ENCODE results near the gene UCP3.

The UCP3 gene

DNA sequence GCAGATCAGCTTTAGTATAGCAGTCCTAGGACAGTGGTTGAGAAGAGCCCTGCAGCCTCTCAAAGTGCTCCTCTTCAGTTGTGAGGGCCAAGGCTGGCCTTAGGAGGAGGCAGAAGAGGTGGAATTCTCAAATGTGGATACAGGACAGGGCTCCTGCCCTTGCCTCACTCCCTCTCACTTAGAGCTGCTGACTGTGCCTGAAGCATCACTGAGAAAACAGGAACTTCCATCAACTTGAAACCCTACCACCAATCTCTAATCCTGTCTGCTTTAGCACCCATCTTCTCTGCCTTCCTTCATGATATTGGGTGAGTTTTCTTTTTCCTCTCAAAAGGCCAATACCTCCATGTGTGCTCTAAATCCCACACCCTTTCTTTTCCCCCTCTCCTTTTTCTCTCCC, 14.4 kb upstream of the UCP3 start:
- Mint-ChIP-seq H3K27me3 (no peaks in the 10 kb centered on the region), H3K9me3 (ENCODE audit: low read depth) (no peaks in the 10 kb centered on the region), H3K36me3 (peaks cover 19% of the 10 kb centered on the region), H3K27ac (no peak overlapping the region), H3K4me1 (ENCODE audit: low read depth) (peaks cover 17% of the 10 kb centered on the region), H3K4me3 (no peak overlapping the region)

DNA sequence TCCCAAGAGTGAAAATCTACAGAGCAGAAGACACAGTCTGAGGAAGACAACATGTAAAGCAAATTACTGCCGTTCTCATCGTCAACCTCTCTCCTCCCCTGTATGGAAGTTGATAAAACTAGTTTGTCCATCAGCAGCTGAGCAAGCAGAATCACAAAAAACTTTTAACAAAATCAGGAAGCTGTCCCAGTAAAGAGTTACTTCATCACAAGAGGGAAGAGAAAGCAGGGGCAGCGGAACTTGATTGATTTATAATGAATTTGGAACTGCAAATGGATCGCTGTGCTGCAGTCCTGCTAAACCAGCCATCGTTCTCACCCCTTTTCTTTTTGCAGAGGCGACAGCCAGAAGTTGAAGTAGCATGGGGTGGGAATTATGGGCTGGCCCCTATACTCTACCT, 13.7 kb upstream of the UCP3 start:
- Mint-ChIP-seq H3K27ac (no peak overlapping the region), H3K4me3 (no peak overlapping the region), H3K4me1 (ENCODE audit: low read depth) (peaks cover 23% of the 10 kb centered on the region), H3K27me3 (no peaks in the 10 kb centered on the region), H3K36me3 (peaks cover 19% of the 10 kb centered on the region), H3K9me3 (ENCODE audit: low read depth) (no peaks in the 10 kb centered on the region)

DNA sequence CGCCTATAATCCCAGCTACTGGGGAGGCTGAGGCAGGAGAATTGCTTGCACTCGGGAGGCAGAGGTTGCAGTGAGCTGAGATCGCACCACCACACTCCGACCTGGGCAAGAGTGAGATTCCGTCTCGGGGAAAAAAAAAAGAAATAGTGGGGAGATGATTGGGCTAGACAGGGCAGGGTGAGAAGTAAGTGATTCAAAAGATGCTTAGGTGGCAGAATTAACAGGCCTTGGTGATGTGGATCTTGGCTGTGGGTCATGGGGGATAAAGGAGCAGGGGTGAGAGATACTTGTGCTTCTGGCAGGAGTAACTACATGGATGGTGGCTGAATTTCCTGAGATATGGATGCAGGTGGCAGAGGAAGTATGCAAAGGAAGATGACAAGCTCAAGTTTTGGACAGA, 13.1 kb upstream of the UCP3 start:
- peaks cover 25% of the 10 kb centered on the region for H3K4me1 Mint-ChIP-seq (ENCODE audit: low read depth)
- H3K9me3 Mint-ChIP-seq (ENCODE audit: low read depth), result no peaks in the 10 kb centered on the region
- H3K27me3 Mint-ChIP-seq, result no peaks in the 10 kb centered on the region
- H3K4me3 Mint-ChIP-seq, result no peak overlapping the region
- no peak overlapping the region for H3K27ac Mint-ChIP-seq
- peaks cover 22% of the 10 kb centered on the region for H3K36me3 Mint-ChIP-seq

DNA sequence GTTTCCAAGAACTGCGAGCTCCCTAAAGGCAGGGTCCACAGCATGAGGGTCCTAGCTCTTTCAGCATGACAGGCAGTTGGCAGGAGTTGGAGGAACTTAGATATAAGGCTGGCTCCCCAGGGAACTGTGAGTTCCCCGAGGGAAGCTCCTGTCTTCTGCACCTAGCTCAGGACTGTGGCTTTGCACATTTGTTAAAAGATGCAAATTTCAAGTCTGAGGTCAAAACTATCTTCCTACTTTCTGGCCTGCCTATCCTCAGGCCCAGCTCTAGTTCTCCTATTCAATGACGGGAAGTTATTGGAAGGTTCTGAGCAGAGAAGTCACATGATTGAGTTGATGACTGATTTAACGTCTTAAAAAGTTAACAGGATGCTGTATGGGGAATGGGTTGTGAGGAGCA, 11.7 kb upstream of the UCP3 start:
- no peak overlapping the region for H3K4me3 Mint-ChIP-seq
- H3K27me3 Mint-ChIP-seq, result no peaks in the 10 kb centered on the region
- H3K36me3 Mint-ChIP-seq, result peaks cover 26% of the 10 kb centered on the region
- peaks cover 38% of the 10 kb centered on the region for H3K4me1 Mint-ChIP-seq (ENCODE audit: low read depth)
- no peak overlapping the region for H3K27ac Mint-ChIP-seq
- no peaks in the 10 kb centered on the region for H3K9me3 Mint-ChIP-seq (ENCODE audit: low read depth)

DNA sequence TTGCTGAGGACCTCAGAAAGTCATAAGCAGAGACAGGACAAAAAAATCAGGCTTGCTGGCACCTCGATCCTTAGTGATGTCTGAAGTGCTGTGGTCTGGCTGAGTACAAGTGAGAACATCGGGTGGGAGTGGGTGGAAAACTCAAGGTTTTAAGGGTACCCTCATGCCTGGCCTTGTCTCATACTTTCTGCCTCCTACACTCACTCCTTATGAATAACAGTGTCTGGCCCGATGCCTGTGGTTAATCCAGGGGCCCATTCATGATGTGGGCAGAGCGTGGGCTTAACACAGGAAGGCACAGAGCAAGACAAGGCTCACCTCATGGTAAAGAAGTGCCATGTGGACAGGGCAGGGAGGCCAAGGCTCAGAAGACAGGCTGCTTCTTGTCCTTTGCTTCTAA, 11.0 kb upstream of the UCP3 start:
- Mint-ChIP-seq H3K27ac (no peak overlapping the region), H3K9me3 (ENCODE audit: low read depth) (no peaks in the 10 kb centered on the region), H3K4me1 (ENCODE audit: low read depth) (peaks cover 43% of the 10 kb centered on the region), H3K27me3 (no peaks in the 10 kb centered on the region), H3K4me3 (no peak overlapping the region), H3K36me3 (peaks cover 27% of the 10 kb centered on the region)

DNA sequence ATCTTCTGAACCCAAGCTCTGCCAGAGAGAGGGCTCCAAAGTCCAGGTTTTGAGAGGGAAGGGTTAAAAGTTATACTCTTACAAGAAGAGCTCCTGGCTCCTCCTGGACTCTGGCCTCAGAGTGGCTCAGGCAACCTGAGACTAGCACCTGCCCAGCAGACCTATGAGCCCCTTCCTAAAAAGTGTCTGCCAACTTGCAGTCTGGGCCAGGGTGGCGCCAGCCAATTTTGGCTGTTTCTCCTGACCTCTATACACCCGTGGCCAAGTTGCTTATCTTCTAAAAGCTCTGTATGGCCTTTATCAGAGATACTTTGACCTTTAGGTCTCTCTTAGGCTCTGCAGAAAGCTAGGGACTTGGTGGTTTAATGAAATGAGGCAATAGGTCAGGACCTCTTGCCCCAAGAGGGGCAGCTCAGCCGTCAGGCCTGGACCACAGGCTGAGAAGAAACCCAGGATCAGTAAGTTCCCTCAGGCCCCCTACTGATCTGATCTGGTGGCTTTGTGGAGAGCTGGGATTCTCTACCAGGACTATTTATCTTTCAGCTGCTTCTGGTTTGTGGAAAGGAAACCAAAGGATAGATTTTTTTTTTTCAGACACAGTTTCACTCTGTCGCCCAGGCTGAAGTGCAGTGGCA, 10.3 kb upstream of the UCP3 start:
- Mint-ChIP-seq H3K4me1 (ENCODE audit: low read depth) (peaks cover 49% of the 10 kb centered on the region), H3K4me3 (no peak overlapping the region), H3K36me3 (peaks cover 27% of the 10 kb centered on the region), H3K27ac (no peak overlapping the region), H3K27me3 (no peaks in the 10 kb centered on the region), H3K9me3 (ENCODE audit: low read depth) (no peaks in the 10 kb centered on the region)

DNA sequence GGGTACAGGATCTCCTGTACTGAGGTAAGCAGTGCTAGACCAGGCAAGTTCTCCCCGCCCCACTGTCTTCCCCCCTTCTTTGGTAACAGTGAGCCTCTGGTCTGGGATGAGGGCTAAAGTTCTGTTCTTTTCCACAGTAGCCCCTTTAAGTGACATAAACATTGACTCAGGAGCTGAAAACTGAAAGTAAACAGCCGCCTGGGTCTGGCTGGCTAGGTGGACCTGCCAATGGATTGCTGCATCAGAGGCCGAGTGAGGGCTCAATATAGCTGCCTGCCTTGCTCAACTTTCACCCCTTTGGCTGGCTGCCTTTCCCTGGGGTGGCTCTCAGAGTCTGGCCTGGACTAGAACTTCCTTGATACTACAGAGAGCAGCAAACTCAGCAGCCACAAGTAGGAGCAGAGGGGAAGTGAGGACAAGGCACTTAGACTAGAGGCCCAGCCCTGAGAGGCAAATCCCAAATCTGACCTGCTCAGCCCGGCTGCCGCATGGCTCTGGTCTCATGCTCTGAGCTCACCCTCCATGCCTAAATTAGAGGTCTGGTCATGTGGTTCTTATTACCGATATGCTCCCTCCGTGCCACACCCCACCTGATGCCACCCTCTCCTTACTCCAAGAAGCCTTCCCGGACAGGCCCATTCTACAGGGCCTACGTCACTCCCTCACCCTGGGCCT, 9.6 kb upstream of the UCP3 start:
- Mint-ChIP-seq H3K4me3 (no peak overlapping the region), H3K27me3 (no peaks in the 10 kb centered on the region), H3K4me1 (ENCODE audit: low read depth) (peaks cover 50% of the 10 kb centered on the region), H3K36me3 (peaks cover 21% of the 10 kb centered on the region), H3K27ac (no peak overlapping the region), H3K9me3 (ENCODE audit: low read depth) (no peaks in the 10 kb centered on the region)

DNA sequence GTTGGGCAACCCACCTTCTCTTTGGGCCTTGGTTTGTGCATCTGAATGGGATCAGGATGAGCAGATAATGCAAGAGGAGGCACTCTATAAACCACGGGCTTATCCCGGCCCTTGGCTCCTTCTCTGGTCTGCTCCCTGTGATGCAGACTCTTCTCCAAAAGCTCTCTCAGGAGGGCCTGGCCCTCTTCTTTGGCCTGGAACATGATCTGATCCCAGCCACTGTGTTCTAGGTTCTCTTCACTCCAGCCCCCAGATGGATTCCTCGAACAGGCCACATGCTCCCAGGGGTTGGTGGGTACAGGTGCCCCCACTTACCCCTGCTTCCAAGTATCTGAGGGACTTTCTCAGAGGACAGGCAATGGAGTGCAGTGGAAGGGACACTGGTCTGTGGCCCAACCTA, 8.7 kb upstream of the UCP3 start:
- Mint-ChIP-seq H3K36me3 (peaks cover 19% of the 10 kb centered on the region), H3K27me3 (no peaks in the 10 kb centered on the region), H3K9me3 (ENCODE audit: low read depth) (no peaks in the 10 kb centered on the region), H3K27ac (no peak overlapping the region), H3K4me3 (no peak overlapping the region), H3K4me1 (ENCODE audit: low read depth) (peaks cover 56% of the 10 kb centered on the region)

DNA sequence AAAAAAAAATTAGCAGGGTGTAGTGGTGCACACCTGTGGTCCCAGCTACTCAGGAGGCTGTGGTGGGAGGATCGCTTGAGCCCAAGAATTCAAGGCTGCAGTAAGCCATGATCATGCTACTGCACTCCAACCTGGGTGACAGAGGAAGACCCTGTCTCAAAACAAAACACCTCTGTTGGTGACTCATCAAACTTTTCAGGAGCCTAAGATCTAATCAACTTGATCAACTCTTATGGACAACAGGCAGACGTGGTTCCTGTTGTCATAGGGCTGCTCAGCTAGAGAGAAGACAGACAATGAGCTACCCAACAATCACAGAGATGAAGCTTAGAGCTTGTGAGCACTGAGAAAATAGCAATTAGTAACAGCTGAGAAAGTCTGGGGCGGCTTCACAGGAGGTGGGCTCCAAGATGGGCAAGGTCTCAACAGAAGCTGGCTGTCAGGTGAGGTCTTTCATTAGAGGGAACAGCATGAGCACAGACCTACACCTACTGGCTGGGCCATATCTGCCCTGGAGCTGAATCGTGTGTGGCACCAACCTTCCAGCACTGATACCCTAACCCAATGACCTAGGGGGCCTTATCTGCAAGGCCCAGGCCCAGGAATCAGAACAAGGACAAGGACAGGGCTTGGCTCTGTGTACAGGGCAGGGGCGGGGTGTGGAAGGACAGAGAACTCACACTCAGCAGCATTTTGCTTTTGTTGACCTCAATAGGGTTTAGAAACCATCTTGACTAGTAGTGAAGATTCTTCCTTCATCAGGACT, 7.2 kb upstream of the UCP3 start:
- Mint-ChIP-seq H3K9me3 (ENCODE audit: low read depth) (no peaks in the 10 kb centered on the region), H3K4me1 (ENCODE audit: low read depth) (peaks cover 72% of the 10 kb centered on the region), H3K27me3 (no peaks in the 10 kb centered on the region), H3K4me3 (no peak overlapping the region), H3K27ac (peak overlapping the region; percentile 46), H3K36me3 (peaks cover 23% of the 10 kb centered on the region)

DNA sequence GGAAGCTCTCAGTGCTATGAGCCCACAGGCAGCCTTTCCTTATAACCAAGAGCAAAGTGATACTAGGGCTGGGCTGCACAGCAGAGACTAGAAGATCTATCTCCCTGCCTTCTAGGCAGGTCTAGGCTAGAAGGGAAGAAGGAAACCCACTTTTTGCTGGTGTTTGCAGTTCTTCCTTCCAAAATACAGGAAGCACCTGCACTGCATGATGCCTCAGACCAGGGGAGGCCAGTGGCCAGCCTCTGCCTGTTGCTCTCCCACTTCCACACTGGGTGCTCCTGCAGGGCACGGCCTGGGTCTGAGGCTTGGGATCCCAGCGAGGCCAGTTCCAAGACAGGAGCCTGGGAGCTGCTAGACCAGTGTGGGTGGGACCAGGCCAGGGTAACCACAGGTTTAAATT, 6.0 kb upstream of the UCP3 start:
- no peaks in the 10 kb centered on the region for H3K9me3 Mint-ChIP-seq (ENCODE audit: low read depth)
- H3K27ac Mint-ChIP-seq, result no peak overlapping the region
- peaks cover 84% of the 10 kb centered on the region for H3K4me1 Mint-ChIP-seq (ENCODE audit: low read depth)
- no peak overlapping the region for H3K4me3 Mint-ChIP-seq
- no peaks in the 10 kb centered on the region for H3K27me3 Mint-ChIP-seq
- H3K36me3 Mint-ChIP-seq, result peaks cover 23% of the 10 kb centered on the region

DNA sequence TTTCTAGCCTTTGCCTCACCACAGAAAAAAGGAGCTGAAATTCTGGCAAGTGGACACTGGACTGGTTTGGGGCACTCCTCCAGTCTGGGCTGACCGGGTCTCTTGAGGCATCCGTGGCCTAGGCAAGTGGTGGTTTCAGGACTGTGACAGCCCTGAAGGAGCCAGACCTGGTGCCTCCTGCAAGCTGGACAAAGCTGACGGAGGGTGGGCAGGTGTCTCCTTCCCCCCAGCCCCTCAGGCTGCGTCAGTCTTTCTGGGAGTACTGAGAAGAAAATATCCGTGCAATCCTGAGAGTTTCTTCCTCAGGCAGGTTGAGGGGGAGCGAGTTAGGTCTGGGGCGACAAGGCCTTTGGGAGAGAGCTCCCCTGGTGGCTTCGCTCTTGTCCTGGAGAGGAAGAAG, 4.3 kb upstream of the UCP3 start:
- Mint-ChIP-seq H3K4me1 (ENCODE audit: low read depth) (peaks cover 91% of the 10 kb centered on the region), H3K27me3 (no peaks in the 10 kb centered on the region), H3K9me3 (ENCODE audit: low read depth) (no peaks in the 10 kb centered on the region), H3K27ac (no peak overlapping the region), H3K4me3 (no peak overlapping the region), H3K36me3 (peaks cover 23% of the 10 kb centered on the region)

DNA sequence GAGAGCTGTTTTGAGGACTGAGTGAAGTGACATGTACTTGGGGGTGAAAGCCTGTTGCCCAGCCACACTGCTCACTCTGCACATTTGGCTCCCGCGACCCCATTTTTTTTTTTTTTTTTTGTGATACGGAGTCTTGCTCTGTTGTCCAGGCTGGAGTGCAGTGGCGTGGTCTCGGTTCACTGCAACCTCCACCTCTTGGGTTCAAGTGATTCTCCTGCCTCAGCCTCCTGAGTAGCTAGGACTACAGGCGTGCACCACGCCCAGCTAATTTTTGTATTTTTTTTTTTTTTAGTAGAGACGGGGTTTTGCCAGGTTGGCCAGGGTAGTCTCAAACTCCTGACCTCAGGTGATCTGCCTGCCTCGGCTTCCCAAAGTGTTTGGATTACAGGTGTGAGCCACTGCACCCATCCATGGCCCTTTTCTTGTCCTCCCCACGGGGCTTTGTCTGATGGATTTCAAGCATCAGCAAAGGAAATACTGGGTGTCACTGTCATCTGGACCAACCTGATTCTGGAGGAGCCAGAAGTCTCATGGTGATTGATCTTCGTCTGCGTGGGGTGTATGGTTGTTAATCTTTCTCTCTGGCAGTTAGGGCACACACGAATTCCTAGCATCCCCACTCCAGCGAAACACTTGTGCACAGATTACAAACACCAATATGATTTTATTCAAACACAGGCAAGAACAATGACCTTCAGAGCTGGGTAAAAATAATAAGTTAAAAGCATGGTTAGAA, 3.4 kb upstream of the UCP3 start:
- H3K9me3 Mint-ChIP-seq (ENCODE audit: low read depth), result no peaks in the 10 kb centered on the region
- no peaks in the 10 kb centered on the region for H3K27me3 Mint-ChIP-seq
- H3K4me1 Mint-ChIP-seq (ENCODE audit: low read depth), result peaks cover 94% of the 10 kb centered on the region
- H3K36me3 Mint-ChIP-seq, result peaks cover 19% of the 10 kb centered on the region
- H3K4me3 Mint-ChIP-seq, result peak overlapping the region; percentile 46
- H3K27ac Mint-ChIP-seq, result peak overlapping the region; percentile 86

DNA sequence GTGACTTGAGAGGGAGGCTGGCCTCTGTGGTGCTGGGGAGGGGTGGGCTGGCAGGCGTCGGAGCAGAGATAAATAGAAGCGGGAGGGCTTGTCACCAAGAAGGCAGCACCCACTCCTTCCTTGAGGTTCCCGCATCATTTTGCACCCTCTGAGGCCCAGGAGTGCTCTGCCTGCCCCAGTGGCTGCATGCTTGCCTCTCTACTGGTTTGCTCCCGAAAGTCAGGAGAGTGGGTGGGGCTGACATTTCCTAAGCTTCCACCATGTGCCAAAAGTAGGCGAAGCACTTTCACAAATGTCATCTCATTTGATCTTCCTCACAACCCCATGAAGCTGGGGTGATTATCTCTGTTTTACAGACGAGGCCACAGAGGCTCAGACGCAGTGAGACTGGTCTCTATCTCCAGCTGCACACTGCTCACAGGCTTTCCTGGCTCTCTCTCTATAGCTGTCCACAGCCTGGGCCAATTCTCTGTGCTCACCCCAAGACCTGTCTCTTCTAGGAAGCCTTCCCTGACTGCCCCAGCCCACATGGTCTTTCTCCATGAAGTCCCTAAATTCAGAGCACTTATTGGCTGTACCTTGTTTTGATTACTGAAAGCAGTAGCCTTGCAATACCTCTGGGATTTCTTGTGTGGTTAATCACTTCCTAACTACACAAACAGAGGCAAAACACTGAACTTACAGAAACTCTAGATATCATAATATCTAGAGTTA, 2.6 kb upstream of the UCP3 start:
- Mint-ChIP-seq H3K27ac (peak overlapping the region; percentile 86), H3K4me3 (peak overlapping the region; percentile 46), H3K4me1 (ENCODE audit: low read depth) (peaks cover 91% of the 10 kb centered on the region), H3K9me3 (ENCODE audit: low read depth) (no peaks in the 10 kb centered on the region), H3K36me3 (peaks cover 12% of the 10 kb centered on the region), H3K27me3 (no peaks in the 10 kb centered on the region)

Measured in activated naive CD8-positive, alpha-beta T cell (primary cell).